DOHH2 (cell line): ENCODE data around the gene FYB1.

ENCODE experiments used
- EZH2phosphoT487 ChIP-seq: fragments of 200-600 bp; sonication (generic); IDR thresholded peaks from 2 replicates; pipeline ENCODE4 v1.6.1; 2017; ENCODE audit warnings: borderline replicate concordance, mild to moderate bottlenecking, antibody characterized with exemption, low read length, moderate library complexity, mixed read lengths
- TF ChIP-seq, protein P1 (sequence below): fragments of 200-600 bp; sonication (generic); IDR thresholded peaks from one replicate; pipeline ENCODE4 v1.5.1; 2014; ENCODE audit warnings: antibody characterized with exemption, mild to moderate bottlenecking, low read depth, low read length; ENCODE audit not compliant: poor library complexity, severe bottlenecking

DNA sequence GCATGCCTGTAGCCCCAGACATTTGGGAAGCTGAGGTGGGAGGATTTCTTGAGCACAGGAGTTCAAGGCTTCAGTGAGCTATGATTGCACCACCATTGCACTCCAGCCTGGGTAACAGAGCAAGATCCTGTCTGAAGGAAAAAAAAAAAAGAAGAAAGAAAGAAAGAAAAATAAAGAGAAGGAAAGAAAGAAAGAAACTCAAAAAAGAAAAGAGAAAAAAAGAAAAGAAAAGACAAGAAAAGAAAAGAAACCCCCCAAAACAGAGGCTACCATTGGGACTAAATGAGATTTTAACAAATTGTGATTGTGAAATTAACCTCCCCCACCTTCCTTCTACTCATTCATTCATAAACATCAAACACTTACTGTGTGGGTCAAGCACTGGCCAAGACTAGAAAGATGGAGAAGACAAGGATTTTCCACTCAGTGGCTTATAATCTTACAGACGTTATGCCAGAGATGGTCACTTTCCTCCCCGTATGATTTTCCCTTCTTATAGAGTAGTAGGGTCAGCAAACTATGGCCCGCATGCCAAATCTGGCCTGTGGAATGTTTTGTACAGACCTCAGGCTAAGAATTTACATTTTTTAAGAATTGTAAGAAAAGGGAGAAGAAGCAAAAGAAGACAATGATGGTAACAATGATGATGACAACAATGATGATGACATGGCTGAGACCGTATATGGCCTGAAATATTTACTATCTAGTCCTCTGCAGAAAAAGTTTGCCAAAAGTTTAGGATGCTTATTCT is 1.1 kb upstream of the FYB1 start:
- TF ChIP-seq, protein P1, sequence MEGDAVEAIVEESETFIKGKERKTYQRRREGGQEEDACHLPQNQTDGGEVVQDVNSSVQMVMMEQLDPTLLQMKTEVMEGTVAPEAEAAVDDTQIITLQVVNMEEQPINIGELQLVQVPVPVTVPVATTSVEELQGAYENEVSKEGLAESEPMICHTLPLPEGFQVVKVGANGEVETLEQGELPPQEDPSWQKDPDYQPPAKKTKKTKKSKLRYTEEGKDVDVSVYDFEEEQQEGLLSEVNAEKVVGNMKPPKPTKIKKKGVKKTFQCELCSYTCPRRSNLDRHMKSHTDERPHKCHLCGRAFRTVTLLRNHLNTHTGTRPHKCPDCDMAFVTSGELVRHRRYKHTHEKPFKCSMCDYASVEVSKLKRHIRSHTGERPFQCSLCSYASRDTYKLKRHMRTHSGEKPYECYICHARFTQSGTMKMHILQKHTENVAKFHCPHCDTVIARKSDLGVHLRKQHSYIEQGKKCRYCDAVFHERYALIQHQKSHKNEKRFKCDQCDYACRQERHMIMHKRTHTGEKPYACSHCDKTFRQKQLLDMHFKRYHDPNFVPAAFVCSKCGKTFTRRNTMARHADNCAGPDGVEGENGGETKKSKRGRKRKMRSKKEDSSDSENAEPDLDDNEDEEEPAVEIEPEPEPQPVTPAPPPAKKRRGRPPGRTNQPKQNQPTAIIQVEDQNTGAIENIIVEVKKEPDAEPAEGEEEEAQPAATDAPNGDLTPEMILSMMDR: no peak
- no peak for TF ChIP-seq EZH2phosphoT487
